HG03442 (cell line): Measurements from ENCODE around the gene TMEM63B.
A peak's percentile ranks its signal among the peaks of the same experiment; 100 is the strongest.
"Not testable (repeated sequence)": the region's sequence is repeated elsewhere in the genome, so short reads cannot be mapped to it uniquely, and the experiment has no call there.

Experiments
- ATAC-seq: cut with Tn5 transposase; IDR thresholded peaks from one replicate; pipeline ENCODE4 v1.9.1; 2021; ENCODE audit warnings: mild to moderate bottlenecking, moderate library complexity; ENCODE audit not compliant: unreplicated experiment

The TMEM63B gene

GRCh38 chr6:44139351-44139743 is 12.0 kb downstream of the TMEM63B start:
- ATAC-seq, result no peak

DNA sequence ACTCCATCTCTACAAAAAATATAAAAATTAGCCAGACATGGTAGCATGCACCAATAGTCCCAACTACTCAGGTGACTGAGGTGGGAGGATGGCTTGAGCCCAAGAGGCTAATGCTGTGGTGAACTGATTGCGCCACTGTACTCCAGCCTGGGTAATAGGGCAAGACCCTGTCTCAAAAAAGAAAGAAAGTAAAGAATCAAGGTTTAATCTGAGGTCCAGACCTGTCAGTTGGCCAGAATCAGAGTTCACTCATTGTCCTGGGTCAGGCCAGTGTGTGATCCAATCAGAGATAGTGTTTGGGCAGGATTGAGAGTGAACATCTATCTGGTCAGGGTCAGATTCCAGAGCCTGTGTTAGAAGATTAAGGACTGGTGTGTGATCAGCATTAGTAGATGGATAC is 15.5 kb downstream of the TMEM63B start:
- ATAC-seq, result no peak

- ATAC-seq, result no peak
Measured at GRCh38 chr6:44143731-44144130, 16.4 kb downstream of the TMEM63B start.

DNA sequence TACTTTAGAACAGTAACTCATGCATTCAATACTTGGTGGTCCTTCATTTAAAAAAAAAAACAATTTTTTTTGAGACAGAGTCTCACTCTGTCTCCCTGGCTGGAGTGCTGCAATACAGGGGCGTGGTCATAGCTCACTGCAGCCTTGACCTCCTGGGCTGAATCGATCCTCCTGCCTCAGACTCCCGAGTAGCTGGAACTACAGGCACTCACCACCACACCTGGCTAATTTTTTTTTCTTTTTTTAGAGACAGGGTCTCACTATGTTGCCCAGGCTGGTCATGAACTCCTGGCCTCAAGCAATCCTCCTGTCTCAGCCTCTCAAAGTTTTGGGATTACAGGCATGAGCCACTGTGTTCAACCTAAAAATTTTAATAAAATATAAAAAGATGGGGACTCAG is 17.2 kb downstream of the TMEM63B start:
- not testable (repeated sequence) for ATAC-seq

GRCh38 chr6:44145839-44146238 is 18.5 kb downstream of the TMEM63B start:
- no peak for ATAC-seq

DNA sequence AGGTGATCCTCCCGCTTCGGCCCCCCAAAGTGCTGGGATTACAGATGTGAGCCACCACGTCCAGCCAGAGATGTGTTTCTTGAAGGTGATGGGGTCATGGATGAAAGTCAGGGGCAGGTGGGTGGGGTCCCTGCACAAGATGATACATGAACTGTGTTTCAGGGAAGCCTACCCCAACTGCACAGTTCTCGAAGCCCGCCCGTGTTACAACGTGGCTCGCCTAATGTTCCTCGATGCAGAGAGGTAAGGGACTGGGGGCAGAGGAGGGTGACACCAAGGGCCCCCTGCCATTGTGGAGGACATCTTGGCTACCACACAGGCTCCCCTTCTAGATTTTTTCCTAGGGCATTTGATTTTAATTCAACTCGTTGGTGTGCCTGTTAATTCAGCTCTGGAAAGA is 19.3 kb downstream of the TMEM63B start:
- ATAC-seq, result no peak

GRCh38 chr6:44147256-44147655 is 19.9 kb downstream of the TMEM63B start:
- no peak for ATAC-seq

DNA sequence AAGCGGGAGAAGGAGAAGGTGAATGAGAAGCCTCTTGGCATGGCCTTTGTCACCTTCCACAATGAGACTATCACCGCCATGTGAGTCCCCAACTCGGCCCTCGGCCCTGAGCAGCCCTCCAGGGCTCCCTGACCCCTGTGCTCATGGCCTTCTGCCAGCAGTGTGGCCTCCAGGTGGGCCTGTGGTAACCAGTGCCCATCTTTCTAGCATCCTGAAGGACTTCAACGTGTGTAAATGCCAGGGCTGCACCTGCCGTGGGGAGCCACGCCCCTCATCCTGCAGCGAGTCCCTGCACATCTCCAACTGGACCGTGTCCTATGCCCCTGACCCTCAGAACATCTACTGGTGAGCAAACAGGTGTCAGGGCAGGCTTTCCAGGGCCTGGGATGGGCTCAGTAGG is 21.0 kb downstream of the TMEM63B start:
- no peak for ATAC-seq

GRCh38 chr6:44149369-44150012 is 22.1 kb downstream of the TMEM63B start:
- ATAC-seq, result no peak

DNA sequence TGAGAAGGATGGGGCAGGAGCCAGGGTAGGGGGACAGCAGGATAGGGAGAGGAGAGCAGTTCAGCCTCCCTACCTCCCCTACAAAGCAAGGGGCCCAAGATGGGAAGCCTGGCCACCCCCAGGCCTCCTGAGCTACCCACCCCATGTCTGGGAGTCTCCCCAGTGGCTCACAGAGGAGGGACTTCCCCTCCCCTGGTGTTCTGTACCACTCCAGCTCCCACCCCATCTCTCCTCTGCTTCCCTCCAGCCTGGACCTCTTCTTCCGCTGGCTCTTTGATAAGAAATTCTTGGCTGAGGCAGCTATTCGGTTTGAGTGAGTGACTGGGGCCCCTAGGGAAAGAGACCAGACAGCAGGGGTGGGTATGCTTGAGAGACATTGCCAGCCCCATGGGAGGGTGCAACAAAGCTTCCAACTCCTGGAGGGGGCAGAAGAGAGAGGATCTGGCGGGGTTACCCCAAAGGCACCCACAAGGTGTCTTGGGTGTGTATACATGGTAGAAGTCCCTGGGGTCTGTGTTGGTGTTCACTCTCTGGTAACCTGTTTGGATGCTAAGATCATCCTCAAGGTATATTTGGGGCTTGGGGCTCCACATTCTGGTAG is 23.1 kb downstream of the TMEM63B start:
- ATAC-seq, result no peak

DNA sequence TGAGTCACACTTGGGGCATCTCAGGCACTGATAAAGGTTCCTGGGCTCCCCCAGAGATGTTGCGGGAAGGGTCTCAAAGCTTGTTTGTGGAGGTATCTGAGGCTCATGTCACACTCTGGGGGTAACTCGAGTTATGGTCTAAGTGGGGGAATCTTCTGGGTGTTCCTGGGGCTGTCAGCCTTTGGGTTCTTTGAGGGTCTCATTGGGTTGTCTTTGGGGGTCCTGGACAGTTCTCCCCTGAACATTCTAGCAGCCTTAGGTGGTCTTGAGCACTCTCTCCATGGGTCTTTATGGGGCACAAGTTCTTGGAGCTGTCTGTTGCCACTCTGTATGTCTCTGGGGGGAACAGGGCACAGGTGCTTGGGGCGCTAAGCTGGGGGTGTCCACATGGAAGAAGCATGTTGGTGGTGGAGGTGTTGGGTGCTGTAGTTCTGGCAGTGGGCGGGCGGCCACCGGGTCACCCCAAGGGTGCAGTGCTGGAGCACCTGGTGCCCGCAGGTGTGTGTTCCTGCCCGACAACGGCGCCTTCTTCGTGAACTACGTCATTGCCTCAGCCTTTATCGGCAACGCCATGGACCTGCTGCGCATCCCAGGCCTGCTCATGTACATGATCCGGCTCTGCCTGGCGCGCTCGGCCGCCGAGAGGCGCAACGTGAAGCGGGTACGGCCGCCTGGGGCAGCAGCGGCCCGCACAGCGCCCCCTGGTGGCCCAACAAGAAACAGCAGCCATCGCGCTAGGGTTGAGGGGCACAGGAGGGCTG is 24.2 kb downstream of the TMEM63B start:
- peak; percentile 76 for ATAC-seq

DNA sequence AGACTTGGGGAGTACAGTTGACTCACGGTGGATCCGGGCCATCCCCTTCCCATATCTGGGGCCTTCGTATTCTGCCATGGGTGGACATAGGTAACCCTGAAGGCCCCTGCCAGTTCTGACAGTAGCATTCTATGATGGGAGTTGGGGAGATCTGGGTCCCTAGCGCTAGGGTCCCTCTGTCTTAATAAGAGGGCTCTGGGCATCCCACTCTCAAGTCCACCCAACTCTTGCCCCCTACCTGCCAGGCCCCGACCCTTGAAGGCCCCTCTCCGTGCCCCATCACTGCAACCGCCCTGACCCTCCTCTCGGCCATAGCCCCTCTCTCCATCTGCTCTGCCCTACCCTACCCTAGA is 24.7 kb downstream of the TMEM63B start:
- no peak for ATAC-seq

DNA sequence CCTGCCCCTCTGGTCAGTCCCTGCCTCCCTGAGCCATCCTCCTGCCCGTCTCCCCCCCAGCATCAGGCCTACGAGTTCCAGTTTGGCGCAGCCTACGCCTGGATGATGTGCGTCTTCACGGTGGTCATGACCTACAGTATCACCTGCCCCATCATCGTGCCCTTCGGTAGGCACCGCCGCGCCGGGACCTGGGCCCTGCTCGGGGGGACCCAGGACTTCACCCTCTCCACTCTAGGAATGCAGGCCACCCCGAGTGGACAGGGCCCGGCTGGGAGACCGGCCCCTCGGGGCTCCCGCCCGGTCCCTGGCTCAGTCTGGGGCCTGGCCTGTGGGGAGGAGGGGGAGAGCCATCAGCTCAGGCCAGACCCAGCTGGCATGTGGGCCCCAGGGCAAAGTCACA is 25.2 kb downstream of the TMEM63B start:
- ATAC-seq, result no peak

- ATAC-seq, result no peak
Measured at GRCh38 chr6:44154067-44154466, 26.7 kb downstream of the TMEM63B start.

- ATAC-seq, result no peak
Measured at GRCh38 chr6:44156494-44157151, 29.3 kb downstream of the TMEM63B start.

DNA sequence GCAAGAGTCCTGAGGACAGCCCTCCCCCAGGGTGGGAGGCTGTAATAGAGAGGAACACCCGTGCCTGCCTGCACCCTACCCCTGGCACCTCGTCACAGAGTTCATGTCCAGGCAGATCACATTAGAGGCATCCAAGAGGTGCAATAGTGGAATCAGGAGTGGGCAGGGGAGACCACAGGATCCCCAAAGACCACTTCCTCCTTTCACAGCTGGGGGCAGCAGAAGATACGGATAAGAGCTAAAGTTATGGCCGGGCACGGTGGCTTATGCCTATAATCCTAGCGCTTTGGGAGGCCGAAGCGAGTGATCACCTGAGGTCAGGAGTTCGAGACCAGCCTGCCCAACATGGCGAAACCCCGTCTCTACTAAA is 29.8 kb downstream of the TMEM63B start:
- ATAC-seq, result no peak

GRCh38 chr6:44158770-44159228 is 31.4 kb downstream of the TMEM63B start, which contains the start of gene CAPN11:
Gene CAPN11, plus strand, starts transcription at chr6:44158820. Its CDS starts 29 bp downstream, at chr6:44158849.
- ATAC-seq, result no peak

DNA sequence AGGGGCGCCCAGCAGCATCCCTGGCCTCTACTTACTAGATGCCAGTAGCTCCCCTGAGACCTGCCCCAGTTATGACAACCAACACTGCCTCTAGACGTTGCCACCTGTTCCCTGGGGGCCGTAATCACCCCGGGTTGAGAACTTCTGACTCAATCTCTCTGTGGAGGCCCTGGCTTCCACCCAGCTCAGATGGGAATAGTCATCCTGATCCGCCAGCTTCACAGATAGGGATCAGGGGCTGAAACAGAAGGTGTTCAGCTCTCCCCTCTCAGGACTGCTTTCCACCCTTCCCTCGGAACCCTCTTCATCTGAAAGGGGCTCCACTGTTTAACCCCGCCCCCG is 34.6 kb downstream of the TMEM63B start:
- no peak for ATAC-seq

DNA sequence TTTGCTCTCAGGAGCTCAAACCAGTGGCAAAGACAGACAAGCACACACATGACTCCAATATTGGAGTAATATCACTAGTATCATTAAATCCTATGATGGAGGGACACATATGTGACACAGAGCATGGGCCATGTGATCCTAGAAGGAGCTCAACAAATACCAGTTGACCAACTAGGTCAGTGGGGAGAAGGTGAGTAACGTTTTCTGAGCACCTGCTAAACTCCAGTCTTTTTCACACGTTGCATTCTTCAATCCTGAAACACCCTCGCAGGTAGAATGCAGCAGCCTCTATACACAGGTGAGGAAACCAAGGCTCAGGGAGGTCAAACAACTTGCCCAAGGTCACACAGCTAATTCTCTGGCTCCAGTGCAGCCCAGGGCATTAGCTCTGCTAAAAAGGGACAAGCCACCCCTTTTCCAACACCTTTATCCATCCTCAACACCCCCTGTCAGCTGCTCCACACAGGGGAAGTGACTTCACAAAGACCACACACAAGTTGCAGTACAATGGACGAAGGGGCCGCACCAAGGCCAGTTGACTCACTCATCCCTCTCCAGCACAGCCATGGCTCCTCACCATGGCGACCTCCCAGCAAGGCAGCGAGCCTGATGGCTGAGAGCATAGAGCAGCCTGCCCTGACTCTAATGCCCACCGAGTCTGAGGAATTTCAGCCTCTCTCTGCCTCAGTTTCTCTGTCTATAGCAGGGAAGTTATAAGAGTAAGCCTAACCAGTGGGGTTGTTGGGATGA is 35.7 kb downstream of the TMEM63B start:
- ATAC-seq, result no peak

- ATAC-seq, result no peak
Measured at GRCh38 chr6:44166116-44166515, 38.8 kb downstream of the TMEM63B start.

DNA sequence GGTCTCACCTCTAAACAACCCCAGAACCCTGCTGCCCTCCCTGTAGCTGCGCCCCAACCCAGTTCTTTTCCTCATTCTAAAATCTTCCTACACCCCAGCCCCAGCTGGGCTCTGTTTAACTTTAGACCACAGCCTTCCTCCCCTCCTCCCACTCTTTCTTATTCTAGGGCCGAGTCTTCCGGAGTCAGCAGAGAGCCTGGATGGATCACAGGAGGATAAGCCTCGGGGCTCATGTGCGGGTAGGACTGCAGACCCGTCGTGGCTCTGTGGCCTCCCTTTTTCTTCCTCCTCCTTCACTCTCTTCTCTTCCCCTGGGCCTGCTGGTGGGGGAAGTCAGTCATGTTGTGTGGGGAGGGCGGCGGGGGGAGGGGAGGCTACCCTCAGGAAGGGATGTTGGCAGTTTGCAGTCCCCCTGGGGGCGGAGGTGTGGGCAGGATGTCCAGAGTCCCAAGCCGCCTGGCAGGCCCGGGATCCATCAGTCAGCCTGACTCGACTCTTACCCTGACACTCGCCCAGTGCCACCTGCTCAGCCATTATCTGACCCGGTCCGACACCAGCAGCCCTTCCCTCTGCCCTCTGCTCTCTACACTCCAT is 39.3 kb downstream of the TMEM63B start:
- ATAC-seq, result no peak
